Activated CD4-positive, alpha-beta T cell treated with anti-CD3 and anti-CD28 coated beads, Interleukin-2, amount 10 ng/mL, durations not matched to agents 24 days and 14 days (primary cell): ENCODE data around the gene LINC00632. TPM values are rescaled to one million over a fixed set of nuclear protein-coding genes. Genes with fewer than 3 reads are reported as not detected.
"Not testable (repeated sequence)": the region's sequence is repeated elsewhere in the genome, so short reads cannot be mapped to it uniquely, and the experiment has no call there.

Experiments used
- DNase-seq: peaks from one replicate; pipeline ENCODE4 v3.0.0; 2022
- H3K27ac Mint-ChIP-seq: one replicate; pipeline ENCODE4 v1.8.0; 2022; ENCODE audit warnings: mild to moderate bottlenecking, mixed read lengths
- H3K27me3 Mint-ChIP-seq: one replicate; pipeline ENCODE4 v1.8.0; 2022; ENCODE audit warnings: mixed read lengths
- H3K36me3 Mint-ChIP-seq: one replicate; pipeline ENCODE4 v1.8.0; 2022; ENCODE audit warnings: low read depth, mild to moderate bottlenecking, mixed read lengths
- H3K4me1 Mint-ChIP-seq: one replicate; pipeline ENCODE4 v1.8.0; 2021; ENCODE audit warnings: mixed read lengths
- H3K4me3 Mint-ChIP-seq: one replicate; pipeline ENCODE4 v1.8.0; 2022; ENCODE audit warnings: mild to moderate bottlenecking, moderate library complexity, mixed read lengths
- H3K9me3 Mint-ChIP-seq: one replicate; pipeline ENCODE4 v1.8.0; 2021; ENCODE audit warnings: mixed read lengths
- intact Hi-C: fragments of 100-400 bp; cut with micrococcal nuclease; formaldehyde crosslinking; loops from one replicate; pipeline ENCODE4 v1.15.1; 2023
- total RNA-seq: library from RNA; stranded (reverse); gene quantifications from 2 replicates; pipeline ENCODE4 v1.2.3, GENCODE V29; 2022

The LINC00632 gene
- total RNA-seq, result 5.1 and 5.8 TPM in 2 replicates

DNA sequence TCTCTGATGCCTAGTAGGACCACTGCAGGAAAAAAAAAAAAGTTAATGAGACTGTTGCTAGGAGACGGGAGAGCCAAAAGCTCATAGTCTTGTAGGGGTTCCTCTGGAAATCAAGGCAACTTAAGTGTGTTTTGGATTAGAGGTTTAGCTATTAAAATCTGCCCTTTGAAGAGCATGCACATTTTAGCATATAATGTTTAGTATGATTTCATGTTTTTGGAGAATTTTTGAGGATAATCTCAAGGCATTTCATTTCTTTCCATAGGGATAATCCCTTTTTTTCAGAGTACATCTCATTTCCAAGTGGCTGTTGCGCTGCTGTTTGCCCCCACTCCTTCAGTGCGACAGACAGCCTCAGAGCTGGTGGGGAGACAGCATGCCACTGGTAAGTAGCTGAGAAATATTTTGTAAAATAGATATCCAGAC is at the start of gene LINC00632:
Gene LINC00632, plus strand, starts transcription at position 339 of the 426 bp plus-strand sequence.
- Mint-ChIP-seq H3K27ac (no peak within 1 kb of the TSS), H3K4me3 (no peak within 1 kb of the TSS), H3K27me3 (peaks cover 2% of the 10 kb centered on the region), H3K9me3 (no peaks in the 10 kb centered on the region), H3K4me1 (no peaks in the 10 kb centered on the region), H3K36me3 (no peaks in the 10 kb centered on the region)
- intact Hi-C loops, result no loop called here
- DNase-seq, result no peak

DNA sequence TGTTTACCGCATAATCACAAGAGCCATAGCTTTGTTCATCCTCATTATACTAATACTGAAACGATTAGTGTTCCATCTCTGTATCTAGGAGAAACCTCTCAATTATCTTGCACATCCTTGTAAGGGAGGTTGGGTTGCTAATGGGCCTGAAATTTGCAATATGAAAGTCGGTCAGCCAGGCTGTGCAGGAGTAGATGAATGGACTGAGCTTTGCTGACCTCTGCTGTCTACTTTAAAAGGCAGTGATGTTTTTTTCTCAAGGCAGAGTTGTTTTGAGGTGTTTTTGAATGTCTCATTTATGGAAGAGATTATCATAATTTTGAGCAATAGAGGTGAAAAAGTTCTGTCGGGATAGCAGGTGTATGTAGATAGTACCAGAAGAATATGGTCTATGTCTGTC is 47.9 kb upstream of the LINC00632 start:
- Mint-ChIP-seq H3K4me1 (no peaks in the 10 kb centered on the region), H3K9me3 (no peaks in the 10 kb centered on the region), H3K4me3 (no peak overlapping the region), H3K27ac (no peak overlapping the region), H3K36me3 (no peaks in the 10 kb centered on the region), H3K27me3 (no peaks in the 10 kb centered on the region)
- no peak for DNase-seq
- intact Hi-C loops, result no loop called here

GRCh38 chrX:140664939-140665338 is 44.6 kb upstream of the LINC00632 start:
- Mint-ChIP-seq H3K4me1 (no peaks in the 10 kb centered on the region), H3K9me3 (no peaks in the 10 kb centered on the region), H3K36me3 (no peaks in the 10 kb centered on the region), H3K4me3 (no peak overlapping the region), H3K27me3 (no peaks in the 10 kb centered on the region), H3K27ac (no peak overlapping the region)
- intact Hi-C loops, result no loop called here
- DNase-seq, result no peak

- Mint-ChIP-seq H3K27me3 (no peaks in the 10 kb centered on the region), H3K36me3 (no peaks in the 10 kb centered on the region), H3K27ac (no peak overlapping the region), H3K4me1 (no peaks in the 10 kb centered on the region), H3K4me3 (no peak overlapping the region), H3K9me3 (no peaks in the 10 kb centered on the region)
- intact Hi-C loops, result no loop called here
- no peak for DNase-seq
Measured at GRCh38 chrX:140672840-140673731, 36.5 kb upstream of the LINC00632 start.

DNA sequence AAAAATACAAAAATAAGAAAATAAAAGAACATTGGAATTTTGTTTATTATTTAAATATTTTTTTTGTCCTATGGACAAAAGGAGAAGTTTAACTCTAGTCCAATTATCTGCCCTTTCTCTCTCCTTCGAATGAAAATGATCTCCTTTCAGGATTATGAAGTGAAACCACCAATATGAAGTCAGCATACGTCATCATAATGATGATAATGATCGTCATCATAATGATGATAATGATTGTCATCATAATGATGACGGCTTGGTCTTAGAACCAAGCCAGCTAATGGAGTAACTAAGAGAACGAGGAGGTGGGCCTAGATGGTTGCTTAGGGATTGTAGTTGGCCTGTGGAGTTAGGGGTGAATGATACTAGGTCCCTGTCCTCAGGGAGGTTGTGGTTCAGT is 21.9 kb upstream of the LINC00632 start:
- intact Hi-C loops, result no loop called here
- Mint-ChIP-seq H3K4me1 (no peaks in the 10 kb centered on the region), H3K27me3 (no peaks in the 10 kb centered on the region), H3K4me3 (no peak overlapping the region), H3K27ac (no peak overlapping the region), H3K9me3 (no peaks in the 10 kb centered on the region), H3K36me3 (no peaks in the 10 kb centered on the region)
- DNase-seq, result no peak

DNA sequence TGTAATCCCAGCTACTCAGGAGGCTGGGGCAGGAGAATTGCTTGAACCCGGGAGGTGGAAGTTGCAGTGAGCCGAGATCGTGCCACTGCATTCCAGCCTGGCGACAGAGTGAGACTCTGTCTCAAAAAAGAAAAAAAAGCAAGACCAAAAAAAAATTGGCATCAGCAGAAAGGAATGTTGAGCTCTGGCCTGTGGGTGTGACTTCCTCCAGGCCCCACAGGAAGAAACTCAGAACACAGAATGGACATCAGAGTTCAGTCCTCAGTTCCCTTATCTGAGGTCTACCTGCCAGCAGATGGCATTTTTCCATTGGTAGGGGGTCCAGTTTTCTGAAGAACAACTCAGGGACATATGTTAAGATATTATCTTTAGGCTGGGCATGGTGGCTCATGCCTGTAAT is 18.0 kb upstream of the LINC00632 start:
- intact Hi-C loops, H3K27me3 Mint-ChIP-seq, H3K4me1 Mint-ChIP-seq, DNase-seq, H3K4me3 Mint-ChIP-seq, H3K36me3 Mint-ChIP-seq, H3K9me3 Mint-ChIP-seq, H3K27ac Mint-ChIP-seq: not testable (repeated sequence)

DNA sequence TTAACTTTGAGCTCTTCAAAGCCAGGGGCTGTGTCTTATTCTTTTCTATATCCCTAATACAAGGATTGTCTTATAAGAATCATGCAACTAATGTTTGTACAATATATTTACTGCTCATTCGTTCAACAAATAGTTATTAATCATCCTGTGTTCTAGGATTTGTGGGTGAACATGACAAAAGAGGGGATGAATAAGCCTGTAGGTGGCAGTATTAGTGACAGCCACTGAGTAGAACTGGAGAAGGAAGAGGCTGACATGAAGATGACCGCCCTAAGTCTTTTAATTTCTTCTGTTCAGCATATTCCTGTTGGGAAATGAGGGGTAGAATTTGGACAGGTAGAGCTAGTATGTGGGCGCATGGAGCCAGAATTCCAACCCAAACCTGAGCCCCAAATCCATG is 11.9 kb upstream of the LINC00632 start:
- DNase-seq, result no peak
- no peaks in the 10 kb centered on the region for H3K9me3 Mint-ChIP-seq
- H3K27ac Mint-ChIP-seq, result no peak overlapping the region
- H3K27me3 Mint-ChIP-seq, result no peaks in the 10 kb centered on the region
- intact Hi-C loops, result loop anchor here (5.0 kb wide), 1 partner anchor 35 kb away; no protein-coding TSS in a partner anchor
- no peaks in the 10 kb centered on the region for H3K4me1 Mint-ChIP-seq
- no peak overlapping the region for H3K4me3 Mint-ChIP-seq
- H3K36me3 Mint-ChIP-seq, result no peaks in the 10 kb centered on the region

GRCh38 chrX:140701480-140701879 is 8.1 kb upstream of the LINC00632 start:
- intact Hi-C loops, result no loop called here
- H3K9me3 Mint-ChIP-seq, result no peaks in the 10 kb centered on the region
- H3K27ac Mint-ChIP-seq, result no peak overlapping the region
- H3K4me1 Mint-ChIP-seq, result no peaks in the 10 kb centered on the region
- no peak for DNase-seq
- no peaks in the 10 kb centered on the region for H3K36me3 Mint-ChIP-seq
- no peaks in the 10 kb centered on the region for H3K27me3 Mint-ChIP-seq
- no peak overlapping the region for H3K4me3 Mint-ChIP-seq

GRCh38 chrX:140710710-140711109 is 1.2 kb downstream of the LINC00632 start:
- no peaks in the 10 kb centered on the region for H3K36me3 Mint-ChIP-seq
- no peaks in the 10 kb centered on the region for H3K4me1 Mint-ChIP-seq
- intact Hi-C loops, result no loop called here
- H3K9me3 Mint-ChIP-seq, result no peaks in the 10 kb centered on the region
- H3K4me3 Mint-ChIP-seq, result no peak overlapping the region
- H3K27ac Mint-ChIP-seq, result no peak overlapping the region
- no peak for DNase-seq
- peaks cover 2% of the 10 kb centered on the region for H3K27me3 Mint-ChIP-seq

GRCh38 chrX:140711894-140712293 is 2.3 kb downstream of the LINC00632 start:
- no peak overlapping the region for H3K4me3 Mint-ChIP-seq
- no peak overlapping the region for H3K27ac Mint-ChIP-seq
- H3K27me3 Mint-ChIP-seq, result peaks cover 2% of the 10 kb centered on the region
- no peaks in the 10 kb centered on the region for H3K36me3 Mint-ChIP-seq
- intact Hi-C loops, result no loop called here
- H3K4me1 Mint-ChIP-seq, result no peaks in the 10 kb centered on the region
- no peaks in the 10 kb centered on the region for H3K9me3 Mint-ChIP-seq
- DNase-seq, result no peak

- H3K36me3 Mint-ChIP-seq, result no peaks in the 10 kb centered on the region
- H3K9me3 Mint-ChIP-seq, result no peaks in the 10 kb centered on the region
- H3K27me3 Mint-ChIP-seq, result peaks cover 2% of the 10 kb centered on the region
- H3K4me3 Mint-ChIP-seq, result no peak overlapping the region
- intact Hi-C loops, result no loop called here
- peak; percentile 62 for DNase-seq
- H3K4me1 Mint-ChIP-seq, result no peaks in the 10 kb centered on the region
- H3K27ac Mint-ChIP-seq, result no peak overlapping the region
Measured at GRCh38 chrX:140712413-140713173, 3.0 kb downstream of the LINC00632 start.

DNA sequence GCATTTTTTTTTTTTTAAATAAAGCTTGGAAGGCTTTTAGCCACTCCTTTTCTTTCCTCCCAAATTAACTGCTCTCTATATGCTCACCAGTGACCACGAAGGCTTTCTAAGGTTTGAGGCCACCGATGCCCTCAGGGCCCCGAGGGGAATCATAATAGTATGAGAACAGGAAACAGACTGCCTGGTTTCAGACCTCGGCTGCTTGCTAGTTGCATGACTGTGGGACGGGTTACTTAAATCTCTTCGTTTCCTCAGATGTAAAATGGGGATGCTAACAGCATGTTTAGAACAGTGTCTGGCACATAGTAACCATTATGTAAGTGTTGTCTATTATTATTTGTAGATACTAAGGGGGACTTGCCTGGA is 3.6 kb downstream of the LINC00632 start:
- no peak overlapping the region for H3K27ac Mint-ChIP-seq
- H3K4me1 Mint-ChIP-seq, result no peaks in the 10 kb centered on the region
- DNase-seq, result no peak
- H3K36me3 Mint-ChIP-seq, result no peaks in the 10 kb centered on the region
- peaks cover 2% of the 10 kb centered on the region for H3K27me3 Mint-ChIP-seq
- no peak overlapping the region for H3K4me3 Mint-ChIP-seq
- intact Hi-C loops, result no loop called here
- no peaks in the 10 kb centered on the region for H3K9me3 Mint-ChIP-seq

GRCh38 chrX:140715787-140716186 is 6.2 kb downstream of the LINC00632 start:
- H3K27ac Mint-ChIP-seq, result no peak overlapping the region
- intact Hi-C loops, result no loop called here
- DNase-seq, result no peak
- no peaks in the 10 kb centered on the region for H3K9me3 Mint-ChIP-seq
- no peak overlapping the region for H3K4me3 Mint-ChIP-seq
- no peaks in the 10 kb centered on the region for H3K36me3 Mint-ChIP-seq
- H3K4me1 Mint-ChIP-seq, result no peaks in the 10 kb centered on the region
- no peaks in the 10 kb centered on the region for H3K27me3 Mint-ChIP-seq

DNA sequence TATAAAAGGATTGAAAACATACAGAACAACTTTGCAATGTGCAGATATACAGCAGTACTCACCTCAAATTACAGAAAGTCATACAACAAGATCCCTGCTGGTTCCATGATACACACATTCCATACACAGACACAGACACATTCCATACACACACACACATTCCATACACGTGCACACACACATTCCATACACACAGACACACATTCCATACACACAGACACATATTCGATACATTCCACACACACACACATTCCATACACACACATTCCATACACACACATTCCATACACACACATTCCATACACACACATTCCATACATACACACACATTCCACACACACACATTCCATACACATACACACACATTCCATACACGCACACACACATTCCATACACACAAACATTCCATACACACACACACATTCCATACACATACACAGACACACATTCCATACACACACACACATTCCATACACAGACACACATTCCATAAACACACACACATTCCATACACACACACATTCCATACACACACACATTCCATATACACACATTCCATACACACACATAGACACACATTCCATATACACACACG is 13.7 kb downstream of the LINC00632 start:
- intact Hi-C loops, result no loop called here
- Mint-ChIP-seq H3K4me1 (no peaks in the 10 kb centered on the region), H3K36me3 (no peaks in the 10 kb centered on the region), H3K9me3 (no peaks in the 10 kb centered on the region), H3K27ac (no peak overlapping the region), H3K27me3 (no peaks in the 10 kb centered on the region), H3K4me3 (no peak overlapping the region)
- DNase-seq, result no peak
